Measurements from ENCODE around the gene RGP1.

The RGP1 gene

GRCh38 chr9:35776018-35776417, 26.9 kb downstream of the RGP1 start:
- DNase-seq: no peak

- no peak for DNase-seq
Observed at GRCh38 chr9:35778496-35778895, 29.4 kb downstream of the RGP1 start.

GRCh38 chr9:35781066-35781465, 32.0 kb downstream of the RGP1 start:
- DNase-seq: no peak

GRCh38 chr9:35783418-35783817, 34.3 kb downstream of the RGP1 start:
- no peak for DNase-seq

GRCh38 chr9:35789541-35789940, 40.5 kb downstream of the RGP1 start:
- no peak for DNase-seq

GRCh38 chr9:35790025-35790384, 40.9 kb downstream of the RGP1 start:
- no peak for DNase-seq

GRCh38 chr9:35790385-35791296, 41.6 kb downstream of the RGP1 start:
- peak; percentile 23 for DNase-seq

- DNase-seq: no peak
Observed at GRCh38 chr9:35791297-35791921, 42.3 kb downstream of the RGP1 start, which contains the start of gene NPR2. Gene NPR2, plus strand, starts transcription at chr9:35791591. Its CDS starts 818 bp downstream, at chr9:35792409.

GRCh38 chr9:35792024-35792813, 43.1 kb downstream of the RGP1 start:
- DNase-seq: no peak

- DNase-seq: no peak
Observed at GRCh38 chr9:35792826-35793225, 43.7 kb downstream of the RGP1 start.

- DNase-seq: no peak
Observed at GRCh38 chr9:35793461-35793860, 44.4 kb downstream of the RGP1 start.

GRCh38 chr9:35795695-35796094, 46.6 kb downstream of the RGP1 start:
- no peak for DNase-seq

GRCh38 chr9:35797311-35798109, 48.4 kb downstream of the RGP1 start:
- no peak for DNase-seq

GRCh38 chr9:35798658-35799374, 49.7 kb downstream of the RGP1 start:
- no peak for DNase-seq

GRCh38 chr9:35800530-35800929, 51.4 kb downstream of the RGP1 start:
- DNase-seq: no peak

GRCh38 chr9:35801328-35802128, 52.4 kb downstream of the RGP1 start:
- DNase-seq: no peak

- DNase-seq: no peak
Observed at GRCh38 chr9:35806101-35806500, 57.0 kb downstream of the RGP1 start.
